Fibroblast of mammary gland (primary cell): Measurements from ENCODE around the gene TOM1L2.
A peak's percentile ranks its signal among the peaks of the same experiment; 100 is the strongest.

ENCODE experiments used
- DNase-seq: peaks from one replicate; pipeline ENCODE4 v3.0.0-alpha.2; 2010; ENCODE audit warnings: low read depth
- H3K4me3 ChIP-seq: 2 replicates; pipeline ENCODE4 v1.5.1; 2011; ENCODE audit warnings: low read depth, mild to moderate bottlenecking, low read length, moderate library complexity; ENCODE audit not compliant: control insufficient read depth
- TF ChIP-seq, protein P1 (sequence below): conservative IDR thresholded peaks from 2 replicates; pipeline ENCODE4 v1.5.1; 2011; ENCODE audit warnings: low read depth, low read length, inconsistent platforms; ENCODE audit not compliant: control insufficient read depth, insufficient read depth

TOM1L2 gene

GRCh38 chr17:17889922-17890321 lies 82.3 kb downstream of the TOM1L2 start:
- TF ChIP-seq, protein P1, sequence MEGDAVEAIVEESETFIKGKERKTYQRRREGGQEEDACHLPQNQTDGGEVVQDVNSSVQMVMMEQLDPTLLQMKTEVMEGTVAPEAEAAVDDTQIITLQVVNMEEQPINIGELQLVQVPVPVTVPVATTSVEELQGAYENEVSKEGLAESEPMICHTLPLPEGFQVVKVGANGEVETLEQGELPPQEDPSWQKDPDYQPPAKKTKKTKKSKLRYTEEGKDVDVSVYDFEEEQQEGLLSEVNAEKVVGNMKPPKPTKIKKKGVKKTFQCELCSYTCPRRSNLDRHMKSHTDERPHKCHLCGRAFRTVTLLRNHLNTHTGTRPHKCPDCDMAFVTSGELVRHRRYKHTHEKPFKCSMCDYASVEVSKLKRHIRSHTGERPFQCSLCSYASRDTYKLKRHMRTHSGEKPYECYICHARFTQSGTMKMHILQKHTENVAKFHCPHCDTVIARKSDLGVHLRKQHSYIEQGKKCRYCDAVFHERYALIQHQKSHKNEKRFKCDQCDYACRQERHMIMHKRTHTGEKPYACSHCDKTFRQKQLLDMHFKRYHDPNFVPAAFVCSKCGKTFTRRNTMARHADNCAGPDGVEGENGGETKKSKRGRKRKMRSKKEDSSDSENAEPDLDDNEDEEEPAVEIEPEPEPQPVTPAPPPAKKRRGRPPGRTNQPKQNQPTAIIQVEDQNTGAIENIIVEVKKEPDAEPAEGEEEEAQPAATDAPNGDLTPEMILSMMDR: no peak
- no peak for DNase-seq
- H3K4me3 ChIP-seq: no peak overlapping the region

DNA sequence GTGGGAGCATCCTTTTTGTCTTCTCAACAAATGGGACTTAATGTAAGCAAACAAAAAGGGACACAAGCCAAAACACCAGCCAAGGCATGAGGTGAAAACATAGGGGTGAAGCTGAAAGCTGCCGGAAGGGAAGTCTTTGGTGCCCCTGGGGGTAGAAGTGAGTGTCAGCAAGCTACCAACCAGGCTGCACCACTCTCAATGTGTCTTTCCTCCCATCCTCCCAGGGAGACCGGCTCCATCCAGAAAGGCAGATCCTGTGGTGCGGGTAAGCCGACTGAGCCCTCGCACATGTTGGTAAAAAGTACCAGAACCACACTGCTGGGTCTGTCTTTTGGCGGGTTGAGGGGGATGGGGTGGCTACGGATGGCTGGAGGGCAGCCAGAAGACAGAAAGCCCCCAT lies 83.4 kb downstream of the TOM1L2 start:
- DNase-seq: no peak
- H3K4me3 ChIP-seq: no peak overlapping the region
- TF ChIP-seq, protein P1: no peak

DNA sequence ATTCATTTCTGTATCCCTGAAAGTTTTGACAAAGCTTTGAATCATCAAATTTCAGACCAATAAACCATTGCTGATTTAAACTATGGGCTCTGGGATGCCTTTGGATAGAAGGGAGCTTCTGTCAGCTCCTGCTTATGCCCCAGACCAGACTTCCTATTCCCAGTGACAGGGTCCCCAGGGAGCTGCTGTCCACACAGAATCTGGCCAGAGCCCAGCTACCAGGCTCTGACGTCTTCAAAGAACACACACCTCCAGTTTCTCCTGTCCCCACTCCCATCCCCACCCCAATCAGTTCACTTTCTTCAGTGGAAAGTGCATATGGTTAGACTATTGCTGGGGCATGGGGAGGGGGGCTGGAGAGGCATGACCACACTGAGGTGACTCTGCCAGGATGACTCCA lies 83.8 kb downstream of the TOM1L2 start:
- DNase-seq: no peak
- TF ChIP-seq, protein P1: no peak
- no peak overlapping the region for H3K4me3 ChIP-seq

DNA sequence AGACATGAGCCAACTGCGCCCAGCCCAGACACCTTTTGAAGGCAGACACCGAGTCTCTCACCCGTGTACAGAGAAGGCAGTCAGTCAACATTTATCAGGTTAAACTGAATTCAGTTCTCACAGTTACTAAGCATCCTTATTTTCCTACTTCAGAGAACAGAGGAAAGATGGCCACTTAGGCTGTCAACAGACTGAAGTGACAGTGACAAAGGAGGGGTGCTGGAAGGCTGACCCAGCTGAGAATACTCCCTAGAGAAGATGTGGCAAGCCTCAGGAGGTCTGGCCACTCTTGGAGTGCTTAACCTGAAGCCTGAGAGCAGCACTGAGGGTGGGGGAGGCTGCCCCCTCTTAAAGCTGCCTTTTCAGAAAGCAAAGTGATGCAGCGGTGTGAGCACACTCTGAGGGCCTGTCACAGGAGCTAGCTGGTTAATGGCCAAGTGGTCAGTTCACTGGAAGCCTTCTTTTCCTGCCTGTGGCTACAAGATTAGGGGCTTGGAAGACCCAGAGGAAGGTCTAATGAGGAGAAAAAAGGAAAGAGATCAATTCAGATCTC lies 84.4 kb downstream of the TOM1L2 start:
- H3K4me3 ChIP-seq: no peak overlapping the region
- no peak for DNase-seq
- TF ChIP-seq, protein P1: no peak

- H3K4me3 ChIP-seq: no peak overlapping the region
- TF ChIP-seq, protein P1: no peak
Measured at GRCh38 chr17:17886726-17887125, 85.5 kb downstream of the TOM1L2 start.

GRCh38 chr17:17886226-17886625 lies 86.0 kb downstream of the TOM1L2 start:
- DNase-seq: no peak
- TF ChIP-seq, protein P1: no peak

More at GRCh38 chr17:17886726-17887125, 85.5 kb downstream of the TOM1L2 start:
- peak; percentile 10 for DNase-seq

More at GRCh38 chr17:17886226-17886625, 86.0 kb downstream of the TOM1L2 start:
- H3K4me3 ChIP-seq: no peak overlapping the region
